ENCODE measurements around the gene NACAD.

Gene NACAD

GRCh38 chr7:45033931-45034290 is 54.9 kb downstream of the NACAD start:
- Histone ChIP-seq H2AFZ (ENCODE audit: low read length) (no peak overlapping the region), H3K27ac (ENCODE audit: low read depth, low read length, poor library complexity, severe bottlenecking) (peak overlapping the region; percentile 45), H3K4me2 (ENCODE audit: low read length) (peak overlapping the region; percentile 12; the same call in 1 of the 2 replicates), H3K79me2 (ENCODE audit: insufficient read depth, low read length) (peaks cover 97% of the 10 kb centered on the region), H3K9ac (ENCODE audit: low read length) (no peak overlapping the region), H3K36me3 (ENCODE audit: insufficient read depth, low read length) (peaks cover 80% of the 10 kb centered on the region), H4K20me1 (ENCODE audit: insufficient read depth, low read length) (peaks cover 5% of the 10 kb centered on the region), H3K9me2 (ENCODE audit: low read depth, low read length) (no peaks in the 10 kb centered on the region), H3K9me3 (ENCODE audit: low read length) (no peaks in the 10 kb centered on the region), H3F3A (ENCODE audit: insufficient read depth, low read length) (no peaks in the 10 kb centered on the region), H3K4me3 (ENCODE audit: low read depth, low read length, poor library complexity, severe bottlenecking) (no peak overlapping the region), H3K27me3 (ENCODE audit: insufficient read depth, low read length) (no peaks in the 10 kb centered on the region), H3K4me1 (ENCODE audit: insufficient read depth, low read length, severe bottlenecking) (peaks cover 68% of the 10 kb centered on the region)
- TF ChIP-seq EZH2 (IDR thresholded peaks at IDR 0.05; ENCODE audit: borderline replicate concordance, low read length) (no peak), CTCF (IDR thresholded peaks at IDR 0.05; ENCODE audit: low read length) (no peak)

GRCh38 chr7:45033261-45033930 is 55.4 kb downstream of the NACAD start:
- peaks cover 71% of the 10 kb centered on the region for H3K4me1 ChIP-seq (ENCODE audit: insufficient read depth, low read length, severe bottlenecking)
- H3K27me3 ChIP-seq (ENCODE audit: insufficient read depth, low read length): no peaks in the 10 kb centered on the region
- H3K9ac ChIP-seq (ENCODE audit: low read length): no peak overlapping the region; the same call in 1 of the 2 replicates
- peaks cover 80% of the 10 kb centered on the region for H3K36me3 ChIP-seq (ENCODE audit: insufficient read depth, low read length)
- peak overlapping the region; percentile 45 for H3K27ac ChIP-seq (ENCODE audit: low read depth, low read length, poor library complexity, severe bottlenecking)
- H4K20me1 ChIP-seq (ENCODE audit: insufficient read depth, low read length): peaks cover 2% of the 10 kb centered on the region; the same call in 1 of the 2 replicates
- no peak overlapping the region for H2AFZ ChIP-seq (ENCODE audit: low read length)
- no peaks in the 10 kb centered on the region for H3F3A ChIP-seq (ENCODE audit: insufficient read depth, low read length)
- H3K4me2 ChIP-seq (ENCODE audit: low read length): peak overlapping the region; percentile 12; the same call in 1 of the 2 replicates
- no peaks in the 10 kb centered on the region for H3K9me3 ChIP-seq (ENCODE audit: low read length)
- TF ChIP-seq CTCF (IDR thresholded peaks at IDR 0.05; ENCODE audit: low read length): no peak
- TF ChIP-seq EZH2 (IDR thresholded peaks at IDR 0.05; ENCODE audit: borderline replicate concordance, low read length): no peak
- no peaks in the 10 kb centered on the region for H3K9me2 ChIP-seq (ENCODE audit: low read depth, low read length)
- no peak overlapping the region for H3K4me3 ChIP-seq (ENCODE audit: low read depth, low read length, poor library complexity, severe bottlenecking)
- H3K79me2 ChIP-seq (ENCODE audit: insufficient read depth, low read length): peaks cover 97% of the 10 kb centered on the region

- Histone ChIP-seq H3K36me3 (ENCODE audit: insufficient read depth, low read length) (peaks cover 79% of the 10 kb centered on the region), H3K79me2 (ENCODE audit: insufficient read depth, low read length) (peaks cover 97% of the 10 kb centered on the region), H4K20me1 (ENCODE audit: insufficient read depth, low read length) (0 out of 2 replicates have a peak, but pooled peaks cover 2% of the 10 kb centered on the region), H3K4me3 (ENCODE audit: low read depth, low read length, poor library complexity, severe bottlenecking) (peak overlapping the region; percentile 2), H3K27me3 (ENCODE audit: insufficient read depth, low read length) (no peaks in the 10 kb centered on the region), H3K4me2 (ENCODE audit: low read length) (peak overlapping the region; percentile 26), H3K27ac (ENCODE audit: low read depth, low read length, poor library complexity, severe bottlenecking) (peak overlapping the region; percentile 45), H3K9ac (ENCODE audit: low read length) (peak overlapping the region; percentile 6; the same call in 1 of the 2 replicates), H2AFZ (ENCODE audit: low read length) (no peak overlapping the region), H3F3A (ENCODE audit: insufficient read depth, low read length) (no peaks in the 10 kb centered on the region), H3K9me2 (ENCODE audit: low read depth, low read length) (no peaks in the 10 kb centered on the region), H3K9me3 (ENCODE audit: low read length) (no peaks in the 10 kb centered on the region), H3K4me1 (ENCODE audit: insufficient read depth, low read length, severe bottlenecking) (peaks cover 80% of the 10 kb centered on the region)
- TF ChIP-seq CTCF (IDR thresholded peaks at IDR 0.05; ENCODE audit: low read length) (no peak), EZH2 (IDR thresholded peaks at IDR 0.05; ENCODE audit: borderline replicate concordance, low read length) (no peak)
Observed at GRCh38 chr7:45032421-45032820, 56.3 kb downstream of the NACAD start.

Measured in OCI-LY1 (cell line).